SK-N-SH (cell line): ENCODE measurements around the gene OSGEPL1. TPM values are rescaled to one million over a fixed set of nuclear protein-coding genes. Genes with fewer than 3 reads are reported as not detected.

Experiments
- CTCF ChIA-PET: fragments of 300-600, 350-600 bp; formaldehyde crosslinking; extraction: SDS; loops from one replicate; lab custom pipeline; 2021; lab: Yijun Ruan, JAX
- POLR2A ChIA-PET: fragments of 350-600 bp; sonication (Branson Sonifier 250); formaldehyde crosslinking; extraction: SDS; loops from one replicate; lab custom pipeline; 2020; ENCODE audit warnings: antibody characterized with exemption, inconsistent platforms; lab: Yijun Ruan, JAX
- DNase-seq: peaks from one replicate; pipeline ENCODE4 v3.0.0; 2012
- H2AFZ ChIP-seq: fragments of 200-600 bp; sonication (generic); 2 replicates; pipeline ENCODE4 v1.8.1; 2016; ENCODE audit warnings: antibody characterized with exemption, mild to moderate bottlenecking, low read depth
- H3F3A ChIP-seq: fragments of 200-600 bp; sonication (generic); replicated peaks from 2 replicates; pipeline ENCODE3; 2016; ENCODE audit warnings: antibody characterized with exemption, mild to moderate bottlenecking; ENCODE audit not compliant: insufficient read depth
- H3K27ac ChIP-seq, 2 experiments: fragments of 200-500 bp in 1 of 2; fragments of 200-600 bp in 1 of 2; sonication (Bioruptor generic) in 1 of 2; sonication (generic), shearing (Covaris generic) in 1 of 2; 2 replicates each; pipeline versions ENCODE4 v1.5.1 to v1.6.1; 2014 to 2016; ENCODE audit warnings: low read depth in 2 of 2, inconsistent platforms in 1 of 2, low read length in 1 of 2, mild to moderate bottlenecking in 1 of 2, mixed read lengths in 1 of 2
- H3K27me3 ChIP-seq: fragments of 200-600 bp; sonication (generic), shearing (Covaris generic); 2 replicates; pipeline ENCODE4 v1.6.1; 2016; ENCODE audit warnings: mixed run types; ENCODE audit not compliant: insufficient read depth
- H3K36me3 ChIP-seq, 2 experiments: fragments of 200-500 bp in 1 of 2; fragments of 200-600 bp in 1 of 2; sonication (Bioruptor generic) in 1 of 2; sonication (generic) in 1 of 2; replicated peaks in 1 of 2; 2 replicates each; pipeline versions ENCODE3 to v1.5.1; 2014 to 2016; ENCODE audit warnings: low read length in 1 of 2, mild to moderate bottlenecking in 1 of 2; ENCODE audit not compliant: insufficient read depth in 2 of 2, control insufficient read depth in 1 of 2
- H3K4me1 ChIP-seq, 2 experiments: fragments of 200-500 bp in 1 of 2; fragments of 200-600 bp in 1 of 2; sonication (Bioruptor generic) in 1 of 2; sonication (generic), shearing (Covaris generic) in 1 of 2; 2 replicates each; pipeline versions ENCODE4 v1.5.1 to v1.6.1; 2014 to 2016; ENCODE audit warnings: low read depth in 1 of 2, low read length in 1 of 2, mixed run types in 1 of 2; ENCODE audit not compliant: insufficient read depth in 2 of 2, control insufficient read depth in 1 of 2
- H3K4me2 ChIP-seq: fragments of 200-600 bp; sonication (generic), shearing (Covaris generic); 2 replicates; pipeline ENCODE4 v1.6.1; 2017; ENCODE audit warnings: mixed run types
- H3K4me3 ChIP-seq, 2 experiments: fragments of 200-500 bp in 1 of 2; fragments of 200-600 bp in 1 of 2; sonication (Bioruptor generic) in 1 of 2; sonication (generic), shearing (Covaris generic) in 1 of 2; 2 replicates each; pipeline versions ENCODE4 v1.5.1 to v1.8.1; 2014 to 2016; ENCODE audit warnings: low read depth in 2 of 2, inconsistent platforms in 1 of 2, low read length in 1 of 2, mild to moderate bottlenecking in 1 of 2, mixed read lengths in 1 of 2, moderate library complexity in 1 of 2
- H3K79me2 ChIP-seq: fragments of 200-600 bp; sonication (generic); 2 replicates; pipeline ENCODE4 v1.8.1; 2017; ENCODE audit warnings: mild to moderate bottlenecking; ENCODE audit not compliant: insufficient read depth
- H3K9ac ChIP-seq: fragments of 200-600 bp; sonication (generic); 2 replicates; pipeline ENCODE4 v1.6.1; 2017; ENCODE audit warnings: mixed run types
- H3K9me2 ChIP-seq: fragments of 200-600 bp; sonication (generic); 2 replicates; pipeline ENCODE4 v1.6.1; 2017; ENCODE audit warnings: mixed run types
- H3K9me3 ChIP-seq: fragments of 200-600 bp; sonication (generic); 2 replicates; pipeline ENCODE4 v1.6.1; 2017; ENCODE audit warnings: mixed run types, mild to moderate bottlenecking, moderate library complexity
- H4K20me1 ChIP-seq: fragments of 200-600 bp; sonication (generic); 2 replicates; pipeline ENCODE4 v1.6.1; 2017; ENCODE audit warnings: mild to moderate bottlenecking, mixed run types; ENCODE audit not compliant: insufficient read depth
- CTCF ChIP-seq: fragments of 200-600 bp; sonication (generic); IDR thresholded peaks from 2 replicates; pipeline ENCODE4 v1.6.1; 2017; ENCODE audit warnings: antibody characterized with exemption, mild to moderate bottlenecking, moderate library complexity
- FOSL2 ChIP-seq: IDR thresholded peaks from 2 replicates; pipeline ENCODE4 v1.4.0; 2012; ENCODE audit warnings: low read depth, mild to moderate bottlenecking, moderate library complexity, borderline replicate concordance
- JUND ChIP-seq: IDR thresholded peaks from 2 replicates; pipeline ENCODE4 v1.4.0; 2012
- RAD21 ChIP-seq: IDR thresholded peaks from 2 replicates; pipeline ENCODE4 v1.6.1; 2012; ENCODE audit warnings: mild to moderate bottlenecking, low read length
- RCOR1 ChIP-seq: fragments of 150-350 bp; IDR thresholded peaks from 2 replicates; pipeline ENCODE4 v1.6.1; 2017; ENCODE audit warnings: antibody characterized with exemption, low read length
- RXRA ChIP-seq: IDR thresholded peaks from 2 replicates; pipeline ENCODE4 v1.4.0; 2012; ENCODE audit warnings: low read depth, mild to moderate bottlenecking, borderline replicate concordance
- SMC3 ChIP-seq: IDR thresholded peaks from 2 replicates; pipeline ENCODE4 v1.6.1; 2012; ENCODE audit warnings: low read depth, low read length, improper control_type of control experiment
- TAF1 ChIP-seq: IDR thresholded peaks from 2 replicates; pipeline ENCODE4 v1.6.1; 2012; ENCODE audit warnings: low read depth, mild to moderate bottlenecking, low read length, moderate library complexity, borderline replicate concordance
- TEAD4 ChIP-seq: IDR thresholded peaks from 2 replicates; pipeline ENCODE4 v1.4.0; 2012; ENCODE audit warnings: mild to moderate bottlenecking, borderline replicate concordance; ENCODE audit not compliant: insufficient read depth
- WGBS: methylation state at CpG from one replicate; pipeline ENCODE4 v1.1.6; 2017; ENCODE audit warnings: low lambda C conversion rate; 5-methylcytosine and 5-hydroxymethylcytosine counted together
- polyA plus RNA-seq, 3 experiments: library from polyadenylated mRNA; depleted of rRNA; stranded (reverse); fragments of >200 nt; gene quantifications; 2 replicates each; pipeline ENCODE4 v1.2.3, GENCODE V29; 2012

OSGEPL1 gene
- polyA plus RNA-seq, 1 of the 3 experiments (the other 2 are of a cell fraction) = 5.8 TPM

GRCh38 chr2:189756311-189756952 is 6.2 kb downstream of the OSGEPL1 start:
- peaks cover under 1 to 4% of the 10 kb centered on the region in 2 experiments; a peak in 1 of 4 replicates for H3K4me1 ChIP-seq
- WGBS = 94% methylated on average over 2 of the region's 2 CpGs
- TF ChIP-seq FOSL2 (no peak), JUND (no peak), RCOR1 (no peak), RXRA (no peak)
- TF ChIP-seq, all 33 proteins: peak for 0
- no peak overlapping the region for H3K9ac ChIP-seq
- no peaks in the 10 kb centered on the region for H3K9me3 ChIP-seq
- peaks cover 23 to 36% of the 10 kb centered on the region in 2 experiments for H3K36me3 ChIP-seq
- no peaks in the 10 kb centered on the region for H4K20me1 ChIP-seq
- H2AFZ ChIP-seq = no peak overlapping the region
- ChIA-PET CTCF (interaction anchor here (1.2 to 1.3 kb wide), 2 partner anchors 13 to 18 kb away, joined by 3 read pairs; no protein-coding TSS in a partner anchor), POLR2A (no interaction called here)
- H3K79me2 ChIP-seq = peaks cover 5% of the 10 kb centered on the region; the same call in 1 of the 2 replicates
- no peak overlapping the region for H3K4me2 ChIP-seq
- no peaks in the 10 kb centered on the region for H3K9me2 ChIP-seq
- peaks cover 3% of the 10 kb centered on the region for H3F3A ChIP-seq
- no peaks in the 10 kb centered on the region for H3K27me3 ChIP-seq
- no peak overlapping the region for H3K4me3 ChIP-seq
- no peak for DNase-seq
- H3K27ac ChIP-seq = no peak overlapping the region

DNA sequence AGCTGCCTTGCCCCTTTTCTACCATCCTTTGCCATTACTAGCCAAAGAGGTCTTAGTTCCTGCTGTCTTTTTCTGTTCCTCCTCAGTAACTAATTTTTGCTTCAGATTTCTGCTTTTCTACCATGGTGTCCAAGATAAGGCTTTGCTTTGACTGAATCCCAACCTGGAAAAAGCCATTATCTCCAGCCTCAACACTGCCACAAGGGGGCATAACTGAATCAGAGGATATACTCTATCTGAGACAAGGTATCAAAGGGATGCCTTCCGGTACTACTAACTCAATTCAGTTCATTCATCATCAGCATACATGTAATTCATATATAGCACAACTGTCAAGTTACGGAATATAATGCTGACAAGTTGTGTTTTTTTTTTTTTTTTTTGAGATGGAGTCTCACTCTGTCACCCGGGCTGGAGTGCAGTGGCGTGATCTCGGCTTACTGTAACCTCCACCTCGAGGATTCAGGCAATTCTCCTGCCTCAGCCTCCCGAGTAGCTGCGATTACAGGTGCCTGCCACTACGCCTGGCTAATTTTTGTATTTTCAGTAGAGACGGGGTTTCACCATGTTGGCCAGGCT is 11.4 kb downstream of the OSGEPL1 start:
- TF ChIP-seq TEAD4 (no peak), TAF1 (0 out of 2 replicates have a peak, but pooled peaks have one; percentile 31), SMC3 (peak; percentile 53), RAD21 (peak; percentile 55), CTCF (peak; percentile 75)
- TF ChIP-seq, all 33 proteins: peak for 4
- Histone ChIP-seq H3K9ac (no peak overlapping the region), H2AFZ (no peak overlapping the region), H4K20me1 (no peaks in the 10 kb centered on the region), H3K27me3 (no peaks in the 10 kb centered on the region), H3K9me3 (no peaks in the 10 kb centered on the region), H3K4me3 (no peak overlapping the region; a peak in 1 of 4 replicates), H3K27ac (no peak overlapping the region), H3K79me2 (no peaks in the 10 kb centered on the region), H3K9me2 (no peaks in the 10 kb centered on the region), H3K4me1 (no peaks in the 10 kb centered on the region), H3K36me3 (peaks cover 47 to 52% of the 10 kb centered on the region in 2 experiments), H3K4me2 (no peak overlapping the region), H3F3A (no peaks in the 10 kb centered on the region)
- WGBS = 87% methylated on average over 10 of the region's 10 CpGs
- ChIA-PET POLR2A (interaction anchor here (1.0 kb wide), 1 partner anchor 11 kb away, joined by 5 read pairs; the partner anchor contains the start of gene OSGEPL1), CTCF (interaction anchor here (0.7 to 5.3 kb wide), 7 partner anchors 11 to 328 kb away, joined by 3 to 36 read pairs (median 3); partner anchors contain the start of gene OSGEPL1)
- peak; percentile 49 for DNase-seq
